DMS79 treated with DMSO at 0.1 percent for 48 hours (cell line): Measurements from ENCODE around the gene FTMT.
"Not testable (repeated sequence)": the region's sequence is repeated elsewhere in the genome, so short reads cannot be mapped to it uniquely, and the experiment has no call there.

Experiments
- DNase-seq: peaks from one replicate; lab custom pipeline; 2025; lab: John Stamatoyannopoulos, UW

FTMT gene

DNA sequence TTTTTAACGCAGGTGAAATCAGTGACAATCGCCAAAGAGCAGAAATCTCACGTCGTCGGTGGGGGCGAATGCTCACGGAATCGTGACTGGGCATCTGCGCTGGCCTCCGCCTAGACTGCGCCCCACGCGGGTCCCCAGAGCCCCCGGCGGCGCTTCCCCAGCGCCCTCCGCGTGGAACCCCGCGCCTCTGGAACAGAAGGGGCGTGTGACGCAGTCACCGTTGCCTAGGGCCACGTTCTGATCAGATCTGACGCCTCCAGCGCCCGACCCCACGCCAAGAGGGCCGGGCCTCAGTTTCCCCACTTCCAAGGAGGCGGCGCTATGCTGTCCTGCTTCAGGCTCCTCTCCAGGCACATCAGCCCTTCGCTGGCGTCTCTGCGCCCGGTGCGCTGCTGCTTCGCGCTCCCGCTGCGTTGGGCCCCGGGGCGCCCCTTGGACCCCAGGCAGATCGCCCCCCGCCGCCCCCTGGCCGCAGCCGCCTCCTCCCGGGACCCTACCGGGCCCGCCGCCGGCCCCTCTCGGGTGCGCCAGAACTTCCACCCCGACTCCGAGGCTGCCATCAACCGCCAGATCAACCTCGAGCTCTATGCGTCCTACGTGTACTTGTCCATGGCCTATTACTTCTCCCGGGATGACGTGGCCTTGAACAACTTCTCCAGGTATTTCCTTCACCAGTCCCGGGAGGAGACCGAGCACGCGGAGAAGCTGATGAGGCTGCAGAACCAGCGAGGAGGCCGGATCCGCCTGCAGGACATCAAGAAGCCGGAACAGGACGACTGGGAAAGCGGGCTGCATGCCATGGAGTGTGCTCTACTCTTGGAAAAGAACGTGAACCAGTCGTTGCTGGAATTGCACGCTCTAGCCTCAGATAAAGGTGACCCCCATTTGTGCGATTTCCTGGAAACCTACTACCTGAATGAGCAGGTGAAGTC lies at the start of gene FTMT:
Gene FTMT (plus strand): TSS at position 240 of the 932 bp plus-strand sequence. CDS start 82 bp downstream, at position 322.
- no peak for DNase-seq

DNA sequence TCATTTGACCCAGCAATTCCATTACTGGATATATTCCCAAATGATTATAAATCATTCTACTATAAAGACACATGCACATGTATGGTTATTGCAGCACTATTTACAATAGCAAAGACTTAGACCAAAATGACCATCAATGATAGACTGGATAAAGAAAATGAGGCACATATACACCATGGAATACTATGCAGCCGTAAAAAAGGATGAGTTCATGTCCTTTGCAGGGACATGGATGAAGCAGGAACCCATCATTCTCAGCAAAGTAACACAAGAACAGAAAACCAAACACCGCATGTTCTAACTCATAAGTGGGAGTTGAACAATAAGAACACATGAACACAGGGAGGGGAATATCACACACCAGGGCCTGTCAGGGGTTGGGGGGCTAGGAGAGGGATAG lies 46.4 kb upstream of the FTMT start:
- not testable (repeated sequence) for DNase-seq

- DNase-seq: no peak
Measured at GRCh38 chr5:121805911-121806310, 45.8 kb upstream of the FTMT start.

DNA sequence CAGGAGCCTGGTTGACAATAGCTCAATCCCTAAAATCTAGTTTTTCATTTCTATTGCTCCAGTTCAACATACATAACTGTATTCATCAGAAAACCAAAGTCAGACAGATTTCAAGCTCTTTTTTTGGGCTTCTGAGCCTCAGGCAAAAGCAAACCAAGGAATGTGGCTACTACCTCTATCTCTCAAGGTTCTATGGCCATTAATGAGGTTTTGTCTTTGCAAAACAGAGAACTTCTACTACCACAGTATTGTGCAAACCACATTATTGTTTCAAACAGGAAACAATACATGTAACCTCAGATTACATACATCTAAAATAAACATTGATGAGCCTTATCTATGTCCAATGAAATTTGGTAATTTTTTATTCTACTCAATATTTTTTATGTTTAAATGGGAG lies 35.5 kb upstream of the FTMT start:
- DNase-seq: no peak

GRCh38 chr5:121819682-121820261 lies 31.9 kb upstream of the FTMT start:
- DNase-seq: no peak

DNA sequence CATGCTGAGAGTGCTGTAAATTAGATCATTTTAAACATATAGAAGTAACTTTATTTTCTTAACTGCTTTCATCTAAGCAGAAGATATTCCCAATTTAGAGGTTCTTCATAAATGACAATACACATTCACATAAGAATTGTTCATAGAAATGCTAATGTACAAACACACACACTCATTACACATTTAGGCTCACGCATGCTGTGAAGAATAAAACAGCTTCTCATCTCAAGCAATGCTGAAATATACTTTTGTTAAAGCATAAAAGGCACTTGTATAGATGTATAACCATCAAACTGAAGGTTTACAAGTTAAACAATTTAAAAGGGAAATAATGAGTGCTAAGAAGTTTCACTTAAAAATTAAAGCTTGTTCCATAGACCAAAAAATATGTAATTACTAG lies 18.1 kb upstream of the FTMT start:
- no peak for DNase-seq

DNA sequence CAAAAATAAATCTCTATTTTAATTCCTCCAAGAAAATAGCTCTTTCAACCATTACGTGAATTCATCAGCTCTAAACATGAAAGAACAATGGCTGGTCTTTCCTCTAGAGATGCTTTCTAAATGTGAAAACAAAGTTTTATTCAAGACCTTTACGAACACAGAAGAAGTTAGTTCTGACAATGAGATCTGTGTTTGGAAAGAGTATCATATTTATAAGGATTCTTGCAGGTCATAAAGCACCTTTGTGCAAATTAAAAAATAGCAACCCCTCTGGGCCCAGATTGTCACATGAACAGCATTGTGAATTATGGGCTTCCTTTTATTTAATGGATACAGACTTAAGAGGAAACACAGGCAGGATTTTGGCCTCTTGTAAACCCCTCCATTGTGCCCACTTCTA lies 17.7 kb upstream of the FTMT start:
- DNase-seq: no peak

DNA sequence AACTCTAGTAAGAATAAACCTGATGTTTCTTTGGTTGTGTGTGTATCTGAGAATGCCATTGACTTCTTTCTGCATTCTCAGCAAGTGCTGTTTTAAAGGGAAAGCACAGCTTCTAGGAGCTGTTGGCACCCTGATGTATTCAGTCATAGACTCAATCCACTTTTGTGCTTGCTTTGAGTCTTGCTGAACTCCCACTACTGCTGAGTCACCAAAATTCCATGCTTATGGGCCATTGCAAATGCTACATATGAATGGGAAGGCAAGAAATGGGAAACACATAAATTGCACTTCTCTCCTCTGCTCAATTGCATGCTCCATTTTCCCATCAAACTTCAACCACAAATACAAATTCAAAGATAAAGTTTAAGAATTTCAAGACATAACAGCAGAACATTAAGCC lies 9.8 kb upstream of the FTMT start:
- no peak for DNase-seq

GRCh38 chr5:121850272-121850671 lies 1.4 kb upstream of the FTMT start:
- DNase-seq: no peak

- DNase-seq: no peak
Measured at GRCh38 chr5:121853850-121854249, 2.2 kb downstream of the FTMT start.

- DNase-seq: no peak
Measured at GRCh38 chr5:121862801-121863200, 11.1 kb downstream of the FTMT start.

DNA sequence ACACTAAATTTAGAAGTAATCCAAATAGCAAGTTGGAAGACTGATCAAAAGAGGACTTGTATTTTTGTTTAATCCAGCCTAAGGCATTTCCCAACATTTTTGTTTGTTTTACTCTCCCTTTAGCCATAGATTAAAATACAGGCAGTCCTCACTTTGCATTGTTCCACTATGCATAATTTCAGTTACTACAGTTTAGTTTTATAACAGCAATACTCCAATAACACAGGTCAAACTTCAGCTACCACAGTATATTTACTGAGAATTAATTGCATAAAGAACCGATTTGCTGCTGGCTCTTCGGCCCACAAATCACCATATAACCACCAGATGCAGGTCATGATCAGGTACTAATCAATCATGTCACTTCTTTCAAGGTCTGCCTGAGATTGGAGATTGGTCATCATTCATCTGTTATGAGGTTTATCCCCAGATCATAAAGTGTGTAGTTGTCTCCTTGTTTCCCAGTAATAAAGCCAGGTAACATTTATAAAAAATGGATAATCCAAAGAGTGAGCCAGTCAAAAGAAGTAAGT lies 12.1 kb downstream of the FTMT start:
- DNase-seq: no peak

- DNase-seq: no peak
Measured at GRCh38 chr5:121867403-121867802, 15.7 kb downstream of the FTMT start.

DNA sequence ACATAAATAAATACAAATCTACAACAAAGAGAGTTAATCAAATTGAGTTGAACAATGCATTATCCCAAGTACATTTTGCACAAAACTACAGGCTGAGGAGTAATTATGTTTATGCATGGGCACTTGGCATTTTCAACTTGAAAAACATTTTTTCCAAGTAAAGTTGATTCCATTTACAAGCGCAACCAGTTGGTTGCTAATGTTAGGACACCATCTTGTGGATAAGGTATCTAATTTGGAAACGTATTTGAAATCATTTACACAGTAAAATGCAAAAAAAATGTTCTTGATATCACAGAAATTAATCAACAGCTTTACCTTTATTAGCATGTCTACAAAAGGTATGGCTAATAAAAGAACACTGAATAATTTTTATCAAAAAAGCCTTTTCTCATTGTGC lies 18.8 kb downstream of the FTMT start:
- no peak for DNase-seq

DNA sequence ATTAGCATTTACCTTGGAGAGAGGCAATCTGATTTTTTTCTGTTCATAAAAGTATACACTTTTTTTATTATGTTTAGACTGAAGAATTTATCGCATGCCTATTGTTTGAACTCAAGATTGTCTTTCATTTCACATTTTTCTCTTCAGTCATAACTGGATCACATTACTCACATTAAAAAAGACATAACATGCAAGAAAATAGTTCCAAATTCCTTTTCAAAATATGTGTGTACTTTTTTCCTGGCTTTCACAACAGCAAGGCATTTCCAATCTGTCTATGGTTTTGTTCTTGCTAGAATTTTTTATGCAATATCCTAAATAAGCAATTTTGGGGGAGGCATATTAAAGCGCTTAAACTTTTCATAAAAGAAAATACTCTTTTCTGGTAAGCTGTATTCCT lies 21.2 kb downstream of the FTMT start:
- no peak for DNase-seq

DNA sequence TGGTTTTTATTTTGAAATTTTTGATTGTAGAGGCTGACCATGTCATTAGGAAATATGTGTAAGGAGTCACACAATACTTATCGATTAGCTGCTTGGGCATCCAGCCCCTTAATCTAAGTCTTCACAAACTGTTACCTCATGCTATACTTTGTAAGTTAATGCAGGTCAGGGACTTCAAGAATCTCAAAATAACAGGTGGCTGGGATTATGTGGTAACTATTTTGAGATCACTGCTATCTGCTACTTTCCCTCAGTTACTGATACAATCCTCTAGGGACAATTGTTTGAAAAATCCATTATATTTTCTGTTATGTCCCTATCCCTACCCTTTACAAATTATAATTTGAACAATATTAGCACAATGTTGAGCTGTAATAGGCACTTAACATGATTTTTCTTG lies 21.7 kb downstream of the FTMT start:
- no peak for DNase-seq

- no peak for DNase-seq
Measured at GRCh38 chr5:121885630-121886029, 33.9 kb downstream of the FTMT start.

GRCh38 chr5:121887727-121888126 lies 36.0 kb downstream of the FTMT start:
- DNase-seq: no peak

- DNase-seq: no peak
Measured at GRCh38 chr5:121890297-121890858, 38.7 kb downstream of the FTMT start.

- DNase-seq: no peak
Measured at GRCh38 chr5:121897341-121897740, 45.7 kb downstream of the FTMT start.

DNA sequence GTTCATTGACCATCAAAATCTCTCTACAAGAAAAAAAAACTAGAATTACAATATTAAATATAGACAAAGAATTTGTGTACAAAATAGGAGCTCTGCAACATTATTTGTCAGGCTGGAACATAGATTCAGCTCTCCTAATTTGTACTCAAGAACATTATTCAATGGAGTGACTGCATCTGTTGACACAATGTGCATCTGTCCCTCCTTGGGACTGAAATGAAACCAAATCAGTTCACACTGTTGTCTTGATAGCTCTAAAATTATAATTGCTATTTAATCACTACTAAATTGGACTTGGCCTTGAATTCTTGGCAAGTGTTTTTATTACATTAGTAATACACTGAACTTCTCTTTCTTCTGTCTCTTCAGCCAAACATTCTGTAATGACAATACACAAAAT lies 47.7 kb downstream of the FTMT start:
- no peak for DNase-seq
